Epithelial cell of esophagus (primary cell): ENCODE results near the gene CFHR4.

Source experiments
- DNase-seq: peaks from one replicate; pipeline ENCODE4 v3.0.0; 2010; ENCODE audit warnings: low read depth
- H3K4me3 ChIP-seq: 2 replicates; pipeline ENCODE4 v1.5.1; 2011; ENCODE audit warnings: mild to moderate bottlenecking, low read length, control low read depth
- CTCF ChIP-seq: IDR thresholded peaks from 2 replicates; pipeline ENCODE4 v1.5.1; 2011; ENCODE audit warnings: low read depth, mild to moderate bottlenecking, low read length, control low read depth, inconsistent platforms; ENCODE audit not compliant: insufficient read depth; ENCODE audit errors: missing control alignments

The CFHR4 gene

GRCh38 chr1:196951711-196952394 is 64.0 kb downstream of the CFHR4 start:
- no peak for DNase-seq
- no peak overlapping the region for H3K4me3 ChIP-seq
- no peak for TF ChIP-seq CTCF

GRCh38 chr1:196954778-196955177 is 66.9 kb downstream of the CFHR4 start:
- H3K4me3 ChIP-seq: no peak overlapping the region
- TF ChIP-seq CTCF: no peak
- no peak for DNase-seq

GRCh38 chr1:196955926-196956325 is 68.1 kb downstream of the CFHR4 start:
- no peak for TF ChIP-seq CTCF
- H3K4me3 ChIP-seq: no peak overlapping the region
- DNase-seq: no peak

GRCh38 chr1:196960854-196961253 is 73.0 kb downstream of the CFHR4 start:
- no peak overlapping the region for H3K4me3 ChIP-seq
- TF ChIP-seq CTCF: no peak
- no peak for DNase-seq
